GM12875 (cell line): ENCODE data around the gene CFAP69.

ENCODE experiments used
- H3K4me3 ChIP-seq: one replicate; pipeline ENCODE4 v1.5.1; 2011; ENCODE audit warnings: low read depth, low read length, control low read depth
- CTCF ChIP-seq: IDR thresholded peaks from 2 replicates; pipeline ENCODE4 v1.5.1; 2011; ENCODE audit warnings: low read depth, mild to moderate bottlenecking, control low read depth, inconsistent platforms, low read length, moderate library complexity, borderline replicate concordance; ENCODE audit not compliant: insufficient read depth

Gene CFAP69

DNA sequence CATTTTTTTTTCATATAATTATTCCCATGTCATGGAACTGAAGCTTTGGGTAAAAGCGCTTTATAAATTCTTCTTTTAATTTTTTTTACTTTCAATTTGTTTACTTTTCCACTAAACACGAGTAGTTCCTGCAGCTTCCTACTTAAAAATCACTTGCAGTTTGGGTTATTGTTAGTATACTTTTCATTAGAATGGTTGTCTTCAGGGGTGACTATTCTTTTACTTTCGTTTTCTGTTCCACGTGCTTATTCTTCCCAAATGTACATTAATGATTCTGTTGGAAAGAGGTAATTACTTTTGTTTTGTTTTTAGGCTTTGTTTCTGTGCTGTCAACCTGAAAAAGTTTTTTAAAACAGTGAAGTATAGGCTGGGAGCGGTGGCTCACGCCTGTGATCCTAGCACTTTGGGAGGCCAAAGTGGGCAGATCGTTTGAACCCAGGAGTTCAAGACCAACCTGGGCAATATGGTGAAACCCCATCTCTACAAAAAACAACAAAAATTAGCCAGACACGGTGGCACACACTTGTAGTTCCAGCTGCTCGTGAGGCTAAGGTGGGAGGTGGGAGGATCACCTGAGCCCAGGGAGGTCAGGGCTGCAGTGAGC, 5.2 kb upstream of the CFAP69 start:
- H3K4me3 ChIP-seq: no peak overlapping the region
- TF ChIP-seq CTCF: no peak

DNA sequence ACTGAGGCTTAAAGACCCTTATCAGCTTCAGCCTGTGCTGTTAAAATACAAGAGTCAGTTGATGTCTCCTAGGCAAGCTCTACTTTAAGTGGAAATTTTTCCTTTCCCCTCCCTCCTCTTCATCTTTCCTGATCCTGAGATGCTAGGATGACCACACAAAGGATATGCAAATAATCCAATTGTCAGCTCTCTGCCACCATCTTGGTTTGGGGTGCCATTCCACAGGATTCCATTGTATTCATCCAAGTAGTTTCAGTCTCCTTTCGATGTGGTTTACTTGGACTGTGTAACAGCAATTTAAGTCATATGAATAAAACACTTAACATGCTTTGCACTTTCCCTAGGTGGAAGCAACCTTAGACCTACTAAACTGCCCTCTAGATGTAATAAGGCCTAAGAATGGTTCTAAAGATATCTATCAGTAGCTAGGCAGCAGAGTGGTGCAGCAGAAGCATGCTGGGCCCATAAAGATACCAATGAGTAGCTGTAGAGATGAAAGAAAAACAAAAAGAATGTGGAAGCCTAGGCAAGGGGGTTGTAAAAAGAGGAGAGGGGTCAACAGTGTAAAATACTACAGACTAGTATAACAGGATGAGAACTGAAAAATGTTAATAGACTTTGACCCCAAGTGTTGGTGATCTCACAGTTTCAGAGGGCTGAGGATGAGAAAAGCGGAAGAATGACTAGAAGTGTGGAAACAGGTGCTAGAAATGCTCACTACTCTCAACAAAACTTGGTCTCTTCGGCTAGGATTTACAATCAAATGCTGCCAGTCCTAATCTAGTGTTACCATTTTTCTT, 2.4 kb upstream of the CFAP69 start:
- TF ChIP-seq CTCF: no peak
- H3K4me3 ChIP-seq: no peak overlapping the region

- H3K4me3 ChIP-seq: no peak overlapping the region
- no peak for TF ChIP-seq CTCF
These were observed 1.4 kb upstream of the CFAP69 start for GRCh38 chr7:90243556-90243955.

DNA sequence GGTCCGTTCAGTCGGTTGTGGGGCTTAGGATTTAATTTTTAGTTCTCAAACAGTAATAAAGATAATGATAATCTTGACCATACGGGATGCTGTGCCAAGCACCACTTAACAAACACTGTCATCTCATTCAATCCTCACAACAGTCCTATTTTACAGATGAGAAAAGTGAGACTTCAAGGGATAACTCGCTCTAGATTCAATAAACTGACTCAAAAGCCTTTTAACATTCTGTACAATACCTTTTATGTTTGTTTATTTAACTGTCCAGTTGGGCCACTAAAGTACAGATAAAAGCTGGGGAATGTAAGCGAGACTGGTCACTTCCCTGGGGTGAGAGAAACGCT, 437 bp upstream of the CFAP69 start:
- peak overlapping the region; percentile 65 for H3K4me3 ChIP-seq
- no peak for TF ChIP-seq CTCF

DNA sequence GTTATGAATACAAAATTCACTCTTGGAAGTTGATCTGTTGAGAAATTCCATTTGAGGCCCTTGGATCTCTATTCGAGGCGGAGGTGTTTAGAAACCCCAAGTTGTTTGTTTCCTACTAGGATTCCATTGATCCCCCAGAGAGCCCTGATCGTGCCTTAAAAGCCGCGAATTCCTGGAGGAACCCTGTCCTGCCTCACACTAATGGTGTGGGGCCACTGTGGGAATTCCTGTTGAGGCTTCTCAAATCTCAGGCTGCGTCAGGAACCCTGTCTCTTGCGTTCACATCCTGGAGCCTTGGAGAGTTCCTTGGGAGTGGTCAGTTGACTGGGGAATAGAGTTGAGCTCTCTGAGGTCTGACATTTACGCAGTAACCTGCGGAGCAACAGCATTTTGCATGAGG, 1.2 kb downstream of the CFAP69 start:
- TF ChIP-seq CTCF: no peak
- H3K4me3 ChIP-seq: no peak overlapping the region

DNA sequence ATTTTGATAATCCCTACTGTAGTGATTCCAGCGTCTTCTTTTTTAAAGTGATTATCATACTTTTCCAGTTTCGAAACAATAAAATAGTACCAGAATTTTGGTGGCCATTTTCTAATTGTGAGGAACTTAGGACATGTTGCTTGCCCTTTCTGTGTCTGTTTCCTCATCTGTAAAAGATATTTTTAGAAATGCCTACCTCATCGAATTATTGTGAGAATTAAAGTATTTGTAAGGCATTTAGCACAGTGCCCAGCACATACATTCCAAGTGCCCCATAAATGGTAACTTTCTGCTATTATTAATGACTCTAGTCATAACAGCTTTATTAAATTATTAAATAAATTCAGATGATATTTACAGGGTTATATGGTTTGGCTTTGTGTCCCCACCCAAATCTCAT, 3.7 kb downstream of the CFAP69 start:
- no peak overlapping the region for H3K4me3 ChIP-seq
- no peak for TF ChIP-seq CTCF
